Measurements from ENCODE around the gene ASAP3.

GRCh38 chr1:23452011-23452411, 32.0 kb downstream of the ASAP3 start:
- TF ChIP-seq CTCF (IDR thresholded peaks at IDR 0.05; ENCODE audit: low read depth, low read length) (no peak), EZH2phosphoT487 (IDR thresholded peaks at IDR 0.05; ENCODE audit: low read depth) (no peak)
